ENCODE measurements around the gene TPK1. TPM values are rescaled to one million over a fixed set of nuclear protein-coding genes. Genes with fewer than 3 reads are reported as not detected.

The TPK1 gene
- polyA plus RNA-seq, 1 of the 3 experiments (the other 2 are of a cell fraction): 3.3 TPM

GRCh38 chr7:144728551-144728950 is 107.3 kb downstream of the TPK1 start:
- POLR2A ChIA-PET: no interaction called here
- no peaks in the 10 kb centered on the region for H3K79me2 ChIP-seq (ENCODE audit: insufficient read depth)
- no peak overlapping the region for H3K4me3 ChIP-seq (ENCODE audit: low read depth in 2 of 2, low read length in 1 of 2)
- H3K9me2 ChIP-seq: no peaks in the 10 kb centered on the region
- H3K4me2 ChIP-seq: no peak overlapping the region
- CTCF ChIA-PET: interaction anchor here (1.4 to 2.9 kb wide), 2 partner anchors 11 to 14 kb away, joined by 3 to 14 read pairs; no protein-coding TSS in a partner anchor
- DNase-seq: no peak
- no peaks in the 10 kb centered on the region for H3K36me3 ChIP-seq (replicated peaks in 1 of 2; ENCODE audit: control insufficient read depth in 1 of 2, insufficient read depth in 2 of 2, low read length in 1 of 2)
- H3K27me3 ChIP-seq (ENCODE audit: insufficient read depth): no peaks in the 10 kb centered on the region
- no peak overlapping the region for H2AFZ ChIP-seq (ENCODE audit: low read depth)
- TF ChIP-seq RAD21 (IDR thresholded peaks at IDR 0.05; ENCODE audit: low read length) (no peak), POLR2AphosphoS5 (IDR thresholded peaks at IDR 0.05; ENCODE audit: low read depth, low read length) (no peak), RCOR1 (IDR thresholded peaks at IDR 0.05; ENCODE audit: low read length) (no peak), TAF1 (IDR thresholded peaks at IDR 0.05; ENCODE audit: borderline replicate concordance, low read depth, low read length) (no peak), CTCF (IDR thresholded peaks at IDR 0.05) (no peak), FOSL2 (IDR thresholded peaks at IDR 0.05; ENCODE audit: borderline replicate concordance, low read depth) (no peak), FOXM1 (IDR thresholded peaks at IDR 0.05; ENCODE audit: low read depth) (no peak), CHD2 (IDR thresholded peaks at IDR 0.05; ENCODE audit: low read length, partially characterized antibody) (no peak), GABPA (IDR thresholded peaks at IDR 0.05; ENCODE audit: low read depth) (no peak), NRF1 (IDR thresholded peaks at IDR 0.05; ENCODE audit: low read depth, low read length) (no peak), SMC3 (IDR thresholded peaks at IDR 0.05; ENCODE audit: low read depth, low read length) (no peak), MXI1 (IDR thresholded peaks at IDR 0.05; ENCODE audit: low read depth, low read length) (no peak), SIN3A (IDR thresholded peaks at IDR 0.05; ENCODE audit: borderline replicate concordance, low read depth, low read length) (no peak), USF2 (IDR thresholded peaks at IDR 0.05; ENCODE audit: borderline replicate concordance, low read depth, low read length) (no peak), TCF12 (IDR thresholded peaks at IDR 0.05) (no peak), NFIC (IDR thresholded peaks at IDR 0.05; ENCODE audit: borderline replicate concordance) (no peak), ZBTB33 (IDR thresholded peaks at IDR 0.05; ENCODE audit: borderline replicate concordance, low read depth) (no peak)
- no peaks in the 10 kb centered on the region for H3F3A ChIP-seq (replicated peaks; ENCODE audit: insufficient read depth)
- no peaks in the 10 kb centered on the region for H3K4me1 ChIP-seq (ENCODE audit: control insufficient read depth in 1 of 2, insufficient read depth in 2 of 2, low read depth in 1 of 2, low read length in 1 of 2)
- 5% methylated on average over 4 of the region's 4 CpGs for WGBS (ENCODE audit: low lambda C conversion rate)
- H3K27ac ChIP-seq (ENCODE audit: low read depth in 2 of 2, low read length in 1 of 2): no peak overlapping the region
- no peaks in the 10 kb centered on the region for H4K20me1 ChIP-seq (ENCODE audit: insufficient read depth)
- 0 out of 2 replicates have a peak, but pooled peaks cover 4% of the 10 kb centered on the region for H3K9me3 ChIP-seq
- H3K9ac ChIP-seq: no peak overlapping the region
